ENCODE data around the gene RNF220. TPM values are rescaled to one million over a fixed set of nuclear protein-coding genes. Genes with fewer than 3 reads are reported as not detected.
A peak's percentile ranks its signal among the peaks of the same experiment; 100 is the strongest.

The RNF220 gene
- 100 to 1,000 TPM in 1 of 2 donors, 10 to 100 TPM in 1; 85.4 to 124 TPM for total RNA-seq

DNA sequence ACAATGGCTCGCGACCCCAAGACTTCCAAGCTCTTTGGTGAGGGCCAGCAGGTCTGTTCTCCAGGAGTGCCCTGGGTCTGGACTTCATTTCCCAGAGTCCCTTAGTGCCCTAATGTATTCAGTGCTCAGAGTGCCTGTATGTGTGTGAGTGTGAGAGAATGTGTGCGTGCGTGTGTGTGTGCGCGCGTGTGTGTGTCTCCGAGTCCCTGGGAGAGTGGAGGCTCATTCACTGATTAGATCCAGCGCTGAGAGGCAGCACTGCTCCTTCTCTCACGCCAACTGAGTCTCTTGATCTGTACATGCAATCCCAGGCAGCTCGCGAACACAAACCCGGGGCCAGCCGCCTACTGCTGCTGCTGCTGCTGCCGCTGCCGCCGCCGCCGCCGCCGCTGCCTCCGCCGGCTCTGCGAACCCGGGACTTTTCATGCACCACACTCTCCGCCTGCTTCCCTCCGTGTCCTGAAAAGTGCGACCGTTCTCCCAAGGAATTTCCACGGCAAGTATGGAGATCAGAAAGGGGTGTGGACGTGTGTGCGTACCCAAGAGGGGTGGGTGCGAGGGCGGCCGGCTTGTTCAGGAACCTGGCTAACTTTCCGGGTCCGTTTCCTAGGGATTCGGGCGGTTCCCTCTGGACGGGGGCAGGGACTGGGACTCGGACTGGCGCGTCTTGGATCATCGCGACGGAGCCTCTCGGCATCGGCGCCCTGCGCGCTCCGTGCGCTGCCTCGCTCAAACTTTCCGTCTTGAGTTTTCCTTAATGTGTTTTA, at the start of gene RNF220:
Gene RNF220, plus strand, starts transcription at position 225 of the 767 bp plus-strand sequence.
- Histone ChIP-seq H3K9me3 (no peaks in the 10 kb centered on the region), H3K36me3 (replicated peaks in 1 of 2; ENCODE audit: insufficient read depth in 1 of 2, low read depth in 2 of 2) (no peaks in the 10 kb centered on the region), H3K4me1 (peaks cover 35% of the 10 kb centered on the region), H3K27ac (no peak within 1 kb of the TSS), H3K27me3 (peaks cover 14 to 37% of the 10 kb centered on the region in 2 donors), H3K4me3 (peak within 1 kb of the TSS in 1 of 2 donors; percentile 10)
- 1 to 4% methylated on average over 30 to 55 of the region's 55 CpGs for WGBS, 2 donors
- ATAC-seq (peak; percentile 34), DNase-seq (peak in 3 of 4 donors; percentile 42 to 53 (median 46))
- intact Hi-C loops (cut with DNase I): no loop called here
- no peak for TF ChIP-seq POLR2A (IDR thresholded peaks at IDR 0.05)
- TF ChIP-seq, protein P1, sequence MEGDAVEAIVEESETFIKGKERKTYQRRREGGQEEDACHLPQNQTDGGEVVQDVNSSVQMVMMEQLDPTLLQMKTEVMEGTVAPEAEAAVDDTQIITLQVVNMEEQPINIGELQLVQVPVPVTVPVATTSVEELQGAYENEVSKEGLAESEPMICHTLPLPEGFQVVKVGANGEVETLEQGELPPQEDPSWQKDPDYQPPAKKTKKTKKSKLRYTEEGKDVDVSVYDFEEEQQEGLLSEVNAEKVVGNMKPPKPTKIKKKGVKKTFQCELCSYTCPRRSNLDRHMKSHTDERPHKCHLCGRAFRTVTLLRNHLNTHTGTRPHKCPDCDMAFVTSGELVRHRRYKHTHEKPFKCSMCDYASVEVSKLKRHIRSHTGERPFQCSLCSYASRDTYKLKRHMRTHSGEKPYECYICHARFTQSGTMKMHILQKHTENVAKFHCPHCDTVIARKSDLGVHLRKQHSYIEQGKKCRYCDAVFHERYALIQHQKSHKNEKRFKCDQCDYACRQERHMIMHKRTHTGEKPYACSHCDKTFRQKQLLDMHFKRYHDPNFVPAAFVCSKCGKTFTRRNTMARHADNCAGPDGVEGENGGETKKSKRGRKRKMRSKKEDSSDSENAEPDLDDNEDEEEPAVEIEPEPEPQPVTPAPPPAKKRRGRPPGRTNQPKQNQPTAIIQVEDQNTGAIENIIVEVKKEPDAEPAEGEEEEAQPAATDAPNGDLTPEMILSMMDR (IDR thresholded peaks at IDR 0.05): no peak

DNA sequence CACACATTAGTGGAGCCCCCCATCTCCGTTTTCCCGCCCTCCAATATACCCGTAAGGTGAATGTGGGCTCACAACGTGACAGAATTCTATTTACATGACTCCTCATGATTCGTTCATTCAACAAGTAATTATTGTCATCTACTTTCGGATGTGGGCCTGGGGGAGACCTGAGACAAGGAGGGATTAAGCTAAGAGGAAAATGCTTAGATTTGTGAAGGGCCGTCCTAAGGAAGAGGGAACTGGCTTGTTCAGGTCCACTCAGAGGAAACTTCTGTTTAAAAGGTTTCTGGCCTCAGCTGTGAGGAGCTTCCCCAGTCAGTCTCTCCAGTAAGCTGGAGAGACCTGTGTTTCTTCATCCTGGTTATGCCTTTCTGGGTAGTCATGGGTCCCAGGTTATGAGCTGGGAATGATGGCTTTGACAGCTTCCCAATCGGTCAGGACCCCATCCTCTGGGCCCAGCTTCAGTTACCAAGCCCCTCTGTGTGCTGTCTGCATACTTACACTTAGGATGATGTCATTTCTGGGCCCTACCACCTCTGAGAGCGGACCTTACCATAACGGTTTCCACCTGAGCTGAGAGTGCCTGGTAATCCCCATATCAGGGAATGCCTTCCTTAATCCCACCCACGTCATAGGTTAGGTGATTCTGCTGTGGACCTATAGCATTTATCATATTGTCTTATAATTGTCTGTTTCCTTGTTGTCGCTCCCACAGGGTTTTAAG, 49.3 kb upstream of the RNF220 start:
- Histone ChIP-seq H3K27ac (no peak overlapping the region), H3K4me3 (no peak overlapping the region), H3K36me3 (replicated peaks in 1 of 2; ENCODE audit: insufficient read depth in 1 of 2, low read depth in 2 of 2) (no peaks in the 10 kb centered on the region), H3K27me3 (no peaks in the 10 kb centered on the region), H3K4me1 (peaks cover 27% of the 10 kb centered on the region), H3K9me3 (no peaks in the 10 kb centered on the region)
- 66 to 71% methylated on average over 12 of the region's 12 CpGs for WGBS, 2 donors
- DNase-seq (no peak), ATAC-seq (no peak)
- TF ChIP-seq, protein P1 (IDR thresholded peaks at IDR 0.05): no peak
- TF ChIP-seq POLR2A (IDR thresholded peaks at IDR 0.05): no peak
- intact Hi-C loops (cut with DNase I): no loop called here

DNA sequence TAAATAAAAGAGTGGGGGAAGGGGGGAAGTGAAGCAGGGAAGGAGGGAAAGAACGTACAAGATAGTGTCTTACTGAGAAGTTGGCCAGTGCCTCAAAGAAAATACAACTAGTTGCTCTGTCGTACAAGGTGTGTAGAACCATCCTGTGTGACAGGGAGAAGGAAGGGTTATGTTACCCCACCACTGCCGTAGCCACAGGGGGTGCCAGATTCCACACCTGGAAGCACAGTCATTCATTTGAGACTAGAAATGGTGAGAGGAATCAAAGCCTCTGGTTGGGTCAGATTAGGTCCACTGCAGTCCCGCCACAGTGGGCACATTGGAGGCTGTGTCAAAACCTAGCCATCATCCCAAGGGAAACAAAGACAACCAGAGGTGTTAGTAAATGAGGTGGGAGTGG, 47.3 kb upstream of the RNF220 start:
- no peak for TF ChIP-seq POLR2A (IDR thresholded peaks at IDR 0.05)
- TF ChIP-seq, protein P1 (IDR thresholded peaks at IDR 0.05): no peak
- WGBS, 2 donors: 68 to 73% methylated on average over 4 of the region's 4 CpGs
- DNase-seq: no peak

DNA sequence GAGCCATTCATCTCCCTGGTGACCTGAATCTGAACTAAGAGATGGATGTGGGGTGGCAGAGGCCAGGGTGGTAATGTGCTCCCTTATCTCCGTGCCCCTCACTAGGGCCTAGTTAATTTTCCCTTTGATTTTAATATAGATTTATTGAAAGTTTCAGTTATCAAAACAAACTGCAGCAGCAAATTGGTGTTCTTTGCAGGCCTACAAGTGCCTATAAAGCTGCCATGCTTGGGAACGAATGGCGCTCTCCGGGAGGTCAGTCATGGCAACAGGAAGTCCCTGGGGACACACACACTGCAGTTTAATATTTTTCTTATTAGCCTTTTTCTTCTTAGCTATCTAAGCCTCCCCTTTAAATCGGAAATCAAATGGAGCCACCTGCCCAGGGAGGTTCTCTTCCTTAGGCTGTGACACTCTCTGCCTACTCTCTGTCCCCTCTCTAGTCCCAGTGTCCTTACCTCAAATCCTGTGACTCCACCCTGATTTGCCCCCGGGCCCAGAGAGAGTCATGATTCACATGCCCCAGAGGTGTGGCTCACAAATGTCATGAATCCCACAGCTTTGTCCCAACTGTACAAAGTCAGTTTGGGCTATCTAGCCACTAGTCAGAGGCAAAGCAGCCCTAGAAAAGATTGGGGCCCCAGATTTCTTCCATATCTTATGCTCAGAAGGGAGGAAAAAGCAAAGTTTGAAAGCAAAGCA, 45.7 kb upstream of the RNF220 start:
- no peak for ATAC-seq
- Histone ChIP-seq H3K36me3 (replicated peaks in 1 of 2; ENCODE audit: insufficient read depth in 1 of 2, low read depth in 2 of 2) (no peaks in the 10 kb centered on the region), H3K27ac (no peak overlapping the region), H3K9me3 (no peaks in the 10 kb centered on the region), H3K27me3 (no peaks in the 10 kb centered on the region), H3K4me1 (peaks cover 8% of the 10 kb centered on the region), H3K4me3 (no peak overlapping the region)
- TF ChIP-seq, protein P1 (IDR thresholded peaks at IDR 0.05): no peak
- TF ChIP-seq POLR2A (IDR thresholded peaks at IDR 0.05): no peak
- WGBS, 2 donors: 54 to 61% methylated on average over 6 of the region's 6 CpGs
- no peak for DNase-seq
- intact Hi-C loops (cut with DNase I): no loop called here

More for the DNA sequence above, 47.3 kb upstream of the RNF220 start:
- Histone ChIP-seq H3K27me3 (no peaks in the 10 kb centered on the region), H3K4me1 (peaks cover 25% of the 10 kb centered on the region), H3K36me3 (replicated peaks in 1 of 2; ENCODE audit: insufficient read depth in 1 of 2, low read depth in 2 of 2) (no peaks in the 10 kb centered on the region), H3K27ac (no peak overlapping the region), H3K4me3 (no peak overlapping the region), H3K9me3 (no peaks in the 10 kb centered on the region)
- ATAC-seq: no peak
- intact Hi-C loops (cut with DNase I): no loop called here

Data from body of pancreas (tissue), 4 donors.